Gastroesophageal sphincter (tissue), 4 donors: ENCODE data around the gene IRF2BP2. TPM values are rescaled to one million over a fixed set of nuclear protein-coding genes. Genes with fewer than 3 reads are reported as not detected.

Experiments used
- ATAC-seq: fragments of 150-250 bp; one replicate; pipeline ENCODE4 v1.9.1; 2016; ENCODE audit warnings: mild to moderate bottlenecking, moderate library complexity
- H3K27ac ChIP-seq, 4 donors: fragments of 200-600 bp; sonication (generic) in 3 of 4; 1 replicate in 3 of 4; 2 replicates in 1 of 4; pipeline ENCODE4 v1.5.1; 2016 to 2019
- H3K27me3 ChIP-seq: fragments of 200-600 bp; sonication (generic); one replicate; pipeline ENCODE4 v1.5.1; 2019
- H3K36me3 ChIP-seq, 2 donors: fragments of 200-600 bp; sonication (generic); one replicate each; pipeline ENCODE4 v1.5.1; 2019; ENCODE audit warnings: control low read depth in 1 of 2
- H3K4me1 ChIP-seq, 3 donors: fragments of 200-600 bp; sonication (generic); 1 replicate in 2 of 3; 2 replicates in 1 of 3; pipeline ENCODE4 v1.5.1; 2016 to 2019; ENCODE audit warnings: control low read depth in 2 of 3
- H3K4me3 ChIP-seq, 2 donors: fragments of 200-600 bp; sonication (generic); one replicate each; pipeline ENCODE4 v1.5.1; 2019; ENCODE audit warnings: mild to moderate bottlenecking in 1 of 2, moderate library complexity in 1 of 2
- H3K9me3 ChIP-seq, 3 donors: fragments of 200-600 bp; sonication (generic); one replicate each; pipeline ENCODE4 v1.5.1; 2017 to 2019; ENCODE audit warnings: control low read depth in 2 of 3
- CTCF ChIP-seq, 4 experiments: fragments of 200-600 bp in 2 of 4; fragments of 450-650 bp in 2 of 4; sonication (generic) in 1 of 4; IDR thresholded peaks; one replicate each; pipeline ENCODE4 v1.5.1; 2017 to 2019; ENCODE audit warnings: antibody characterized with exemption in 4 of 4, mild to moderate bottlenecking in 2 of 4, moderate library complexity in 2 of 4
- EP300 ChIP-seq: sonication (generic); formaldehyde crosslinking; IDR thresholded peaks from one replicate; pipeline ENCODE4 v1.6.1; 2017; ENCODE audit warnings: antibody characterized with exemption, mild to moderate bottlenecking
- POLR2A ChIP-seq, 2 donors: fragments of 450-650 bp; IDR thresholded peaks; one replicate each; pipeline ENCODE4 v1.6.1; 2017; ENCODE audit warnings: antibody characterized with exemption in 2 of 2, mild to moderate bottlenecking in 2 of 2, moderate library complexity in 1 of 2
- POLR2AphosphoS5 ChIP-seq: sonication (generic); formaldehyde crosslinking; IDR thresholded peaks from one replicate; pipeline ENCODE4 v1.6.1; 2017; ENCODE audit warnings: antibody characterized with exemption
- WGBS, 2 donors: methylation state at CpG; one replicate each; pipeline ENCODE4 v1.1.5; 2018; ENCODE audit warnings: low coverage in 1 of 2; 5-methylcytosine and 5-hydroxymethylcytosine counted together
- total RNA-seq, 4 donors: library from RNA; depleted of rRNA; stranded (reverse); fragments of >200 nt; gene quantifications; one replicate each; pipeline ENCODE4 v1.1.0, GENCODE V29; 2016

The IRF2BP2 gene
- total RNA-seq, 4 donors from 2014 or later: 70.1 to 107 (median 104) TPM

DNA sequence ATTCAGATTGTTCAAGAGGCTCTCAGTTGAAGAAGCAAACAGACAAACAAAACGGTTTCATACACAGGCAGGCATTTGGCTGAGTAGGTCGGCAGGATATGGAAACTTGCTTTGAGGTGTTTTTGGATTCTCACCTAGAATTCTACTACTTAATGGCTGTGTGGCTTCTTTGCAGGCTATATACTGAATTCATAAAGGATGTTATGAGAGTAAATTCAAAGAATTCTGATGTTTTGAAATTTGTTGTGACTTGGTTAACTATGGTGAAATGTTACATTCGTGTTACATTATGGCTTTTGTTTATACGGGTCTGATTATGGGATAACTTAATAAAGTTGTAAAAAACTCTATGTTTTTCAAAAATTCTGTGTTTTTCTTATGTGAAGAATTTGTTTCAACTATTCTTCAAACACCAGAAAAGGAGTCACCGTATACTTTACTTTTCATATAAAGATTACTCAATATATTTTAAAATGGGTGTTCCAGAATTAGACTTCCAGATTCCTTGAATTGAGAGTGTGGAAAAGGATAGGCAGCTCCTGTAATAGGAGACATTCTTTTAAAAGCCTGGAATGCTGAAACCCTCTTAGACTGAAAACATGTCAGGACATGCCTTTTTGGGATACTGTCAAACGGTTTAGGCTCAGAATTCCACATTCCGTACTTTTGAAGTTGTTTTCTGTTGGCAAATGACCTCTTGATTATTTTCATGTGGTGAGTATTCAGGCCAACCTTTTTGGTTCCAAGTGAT is 8.2 kb upstream of the IRF2BP2 start:
- H3K9me3 ChIP-seq: no peaks in the 10 kb centered on the region
- H3K36me3 ChIP-seq: no peaks in the 10 kb centered on the region
- H3K27ac ChIP-seq: peak overlapping the region in 3 of 4 donors; percentile 21 to 55 (median 41)
- H3K4me3 ChIP-seq: no peak overlapping the region
- peak; percentile 48 for ATAC-seq
- TF ChIP-seq CTCF (IDR thresholded peaks at IDR 0.05) (no peak), EP300 (no peak), POLR2AphosphoS5 (no peak), POLR2A (IDR thresholded peaks at IDR 0.05) (no peak)
- 56 to 59% methylated on average over 7 of the region's 7 CpGs for whole genome bisulfite sequencing, 2 donors
- peaks cover 10 to 52% (median 19%) of the 10 kb centered on the region in 3 donors for H3K4me1 ChIP-seq
- H3K27me3 ChIP-seq: no peaks in the 10 kb centered on the region

GRCh38 chr1:234617131-234617985 is 7.4 kb upstream of the IRF2BP2 start:
- Histone ChIP-seq H3K4me3 (no peak overlapping the region), H3K27me3 (no peaks in the 10 kb centered on the region), H3K36me3 (no peaks in the 10 kb centered on the region), H3K27ac (peak overlapping the region in 3 of 4 donors; percentile 52 to 67 (median 56)), H3K9me3 (no peaks in the 10 kb centered on the region), H3K4me1 (peaks cover 10 to 60% (median 21%) of the 10 kb centered on the region in 3 donors)
- no peak for ATAC-seq
- WGBS, 2 donors: 80 to 85% methylated on average over 11 to 14 of the region's 14 CpGs
- TF ChIP-seq POLR2A (IDR thresholded peaks at IDR 0.05) (no peak), EP300 (no peak), CTCF (IDR thresholded peaks at IDR 0.05) (no peak), POLR2AphosphoS5 (no peak)

DNA sequence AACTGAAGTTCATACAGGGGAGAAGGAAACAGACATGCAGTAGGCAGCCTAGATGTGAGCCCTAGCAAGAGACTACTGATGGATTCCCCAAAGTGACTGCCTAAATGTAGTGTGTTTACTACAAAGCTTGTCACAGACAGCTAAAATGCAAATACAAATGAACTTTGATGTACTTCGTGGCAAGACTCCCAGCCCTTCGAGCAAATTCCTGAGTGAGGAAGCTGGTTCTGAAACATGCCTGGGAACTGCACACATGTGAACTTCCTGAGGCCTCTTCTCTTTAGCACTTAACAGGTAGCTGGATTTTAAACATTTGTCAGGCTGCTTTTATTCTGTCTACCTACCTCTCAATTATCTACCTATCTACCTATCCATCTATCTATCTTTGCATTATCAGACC is 6.7 kb upstream of the IRF2BP2 start:
- Histone ChIP-seq H3K4me1 (peaks cover 15 to 65% (median 27%) of the 10 kb centered on the region in 3 donors), H3K27ac (peak overlapping the region in 3 of 4 donors; percentile 52 to 67 (median 56))
- no peak for ATAC-seq

DNA sequence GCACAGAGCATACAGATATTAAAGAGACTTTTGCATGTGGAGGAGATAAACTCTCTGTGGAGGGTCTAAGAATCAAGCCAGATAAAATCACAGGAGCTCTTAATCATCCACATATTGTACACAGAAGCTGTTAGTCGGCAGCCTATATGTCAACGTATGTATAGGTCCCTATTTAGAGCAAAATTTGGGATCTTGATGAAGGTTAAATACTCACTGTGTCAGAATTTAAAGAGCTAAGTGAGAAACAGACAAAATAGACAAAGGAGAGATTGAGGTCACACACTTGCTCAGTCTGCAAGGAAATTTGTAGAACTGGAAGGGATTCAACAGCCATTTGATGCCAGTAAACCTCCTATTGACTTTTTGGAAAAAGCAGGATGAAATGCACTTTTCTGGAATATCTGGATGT is 4.1 kb upstream of the IRF2BP2 start:
- peak overlapping the region; percentile 95 to 100 (median 100) for H3K27ac ChIP-seq
- no peak overlapping the region for H3K4me3 ChIP-seq
- no peaks in the 10 kb centered on the region for H3K9me3 ChIP-seq
- H3K4me1 ChIP-seq: peaks cover 17 to 69% (median 31%) of the 10 kb centered on the region in 3 donors
- 0 to 39% methylated on average over 2 of the region's 2 CpGs for WGBS, 2 donors
- no peaks in the 10 kb centered on the region for H3K27me3 ChIP-seq
- TF ChIP-seq POLR2AphosphoS5: no peak
- no peak for TF ChIP-seq CTCF (IDR thresholded peaks at IDR 0.05)
- no peak for TF ChIP-seq POLR2A (IDR thresholded peaks at IDR 0.05)
- TF ChIP-seq EP300: no peak
- no peak for ATAC-seq
- H3K36me3 ChIP-seq: no peaks in the 10 kb centered on the region

More for the DNA sequence above, 6.7 kb upstream of the IRF2BP2 start:
- no peak for TF ChIP-seq POLR2A (IDR thresholded peaks at IDR 0.05)
- TF ChIP-seq EP300: no peak
- no peak for TF ChIP-seq POLR2AphosphoS5
- no peak for TF ChIP-seq CTCF (IDR thresholded peaks at IDR 0.05)
- Histone ChIP-seq H3K4me3 (no peak overlapping the region), H3K27me3 (no peaks in the 10 kb centered on the region), H3K36me3 (no peaks in the 10 kb centered on the region), H3K9me3 (no peaks in the 10 kb centered on the region)
- WGBS, 2 donors: 7 to 24% methylated on average over 2 of the region's 2 CpGs
